HEK293 (cell line): ENCODE results near the gene GNPDA2.

Experiments used
- CTCF ChIA-PET: fragments of 350-600 bp; formaldehyde crosslinking; extraction: SDS; loops from one replicate; lab custom pipeline; 2021; ENCODE audit warnings: antibody characterized with exemption; lab: Yijun Ruan, JAX
- POLR2A ChIA-PET: fragments of 300-600 bp; formaldehyde crosslinking; extraction: SDS; loops from one replicate; lab custom pipeline; 2020; ENCODE audit warnings: antibody characterized with exemption, inconsistent platforms; lab: Yijun Ruan, JAX
- H3K27ac ChIP-seq: fragments of 200-500 bp; sonication (Bioruptor generic); 2 replicates; pipeline ENCODE4 v1.5.1; 2014; ENCODE audit warnings: low read depth, low read length, control low read depth, inconsistent platforms; ENCODE audit errors: extremely low read depth
- H3K36me3 ChIP-seq, 2 experiments: fragments of 200-500 bp in 1 of 2; sonication (Bioruptor generic) in 1 of 2; 1 replicate in 1 of 2; 2 replicates in 1 of 2; pipeline ENCODE4 v1.5.1; 2014 to 2017; ENCODE audit warnings: inconsistent platforms in 2 of 2, low read length in 2 of 2; ENCODE audit not compliant: control insufficient read depth in 2 of 2, insufficient read depth in 1 of 2
- H3K4me1 ChIP-seq: fragments of 200-500 bp; sonication (Bioruptor generic); 2 replicates; pipeline ENCODE4 v1.5.1; 2014; ENCODE audit warnings: mild to moderate bottlenecking, low read length, inconsistent platforms; ENCODE audit not compliant: control insufficient read depth, insufficient read depth
- H3K4me3 ChIP-seq: 2 replicates; pipeline ENCODE4 v1.5.1; 2011; ENCODE audit warnings: low read depth, mild to moderate bottlenecking, control low read depth, low read length, moderate library complexity
- H3K9me3 ChIP-seq: fragments of 200-500 bp; sonication (Bioruptor generic); 2 replicates; pipeline ENCODE4 v1.5.1; 2014; ENCODE audit warnings: low read depth, low read length, inconsistent platforms; ENCODE audit not compliant: control insufficient read depth, insufficient read depth
- MYNN ChIP-seq: fragments of 450-650 bp; formaldehyde crosslinking; IDR thresholded peaks from 2 replicates; pipeline ENCODE4 v1.5.1; 2016; ENCODE audit warnings: missing biosample characterization, missing genetic modification characterization, borderline replicate concordance
- PRDM1 ChIP-seq: fragments of 450-650 bp; formaldehyde crosslinking; IDR thresholded peaks from 2 replicates; pipeline ENCODE4; 2016; ENCODE audit warnings: missing biosample characterization, missing genetic modification characterization
- PRDM10 ChIP-seq: fragments of 450-650 bp; formaldehyde crosslinking; IDR thresholded peaks from 2 replicates; pipeline ENCODE4 v1.5.1; 2016; ENCODE audit warnings: missing biosample characterization, missing genetic modification characterization
- SCRT2 ChIP-seq: fragments of 450-650 bp; formaldehyde crosslinking; IDR thresholded peaks from 2 replicates; pipeline ENCODE4 v1.5.1; 2016; ENCODE audit warnings: missing biosample characterization, missing genetic modification characterization
- SP2 ChIP-seq: fragments of 450-650 bp; formaldehyde crosslinking; IDR thresholded peaks from 2 replicates; pipeline ENCODE4 v1.5.1; 2016; ENCODE audit warnings: missing biosample characterization, missing genetic modification characterization
- ZNF211 ChIP-seq: fragments of 450-650 bp; formaldehyde crosslinking; IDR thresholded peaks from 2 replicates; pipeline ENCODE4 v1.5.1; 2016; ENCODE audit warnings: low read depth, missing biosample characterization, missing genetic modification characterization
- ZNF274 ChIP-seq, 2 experiments: fragments of 200-500 bp in 1 of 2; fragments of 450-650 bp in 1 of 2; sonication (Bioruptor generic) in 1 of 2; formaldehyde crosslinking in 1 of 2; IDR thresholded peaks; 2 replicates each; pipeline versions ENCODE4 v1.5.1 to v1.6.1; 2014 to 2016; ENCODE audit warnings: borderline replicate concordance in 1 of 2, inconsistent platforms in 1 of 2, low read length in 1 of 2, missing biosample characterization in 1 of 2, missing genetic modification characterization in 1 of 2
- ZNF335 ChIP-seq: fragments of 450-650 bp; formaldehyde crosslinking; conservative IDR thresholded peaks from 2 replicates; pipeline ENCODE4 v1.5.1; 2016; ENCODE audit warnings: missing biosample characterization, missing genetic modification characterization
- ZNF426 ChIP-seq: fragments of 450-650 bp; formaldehyde crosslinking; IDR thresholded peaks from 2 replicates; pipeline ENCODE4 v1.5.1; 2017; ENCODE audit warnings: missing biosample characterization, missing genetic modification characterization, mild to moderate bottlenecking, inconsistent platforms, moderate library complexity
- ZNF654 ChIP-seq: fragments of 450-650 bp; formaldehyde crosslinking; IDR thresholded peaks from 2 replicates; pipeline ENCODE4 v1.5.1; 2016; ENCODE audit warnings: low read depth, missing biosample characterization, missing genetic modification characterization
- ZNF664 ChIP-seq: fragments of 450-650 bp; formaldehyde crosslinking; IDR thresholded peaks from 2 replicates; pipeline ENCODE4 v1.5.1; 2016; ENCODE audit warnings: missing biosample characterization, missing genetic modification characterization
- ZNF677 ChIP-seq: fragments of 450-650 bp; IDR thresholded peaks from 2 replicates; pipeline ENCODE4 v1.5.0; 2018; ENCODE audit warnings: missing biosample characterization, mild to moderate bottlenecking, missing genetic modification characterization, moderate library complexity
- ZNF76 ChIP-seq: fragments of 450-650 bp; formaldehyde crosslinking; IDR thresholded peaks from 2 replicates; pipeline ENCODE4; 2016; ENCODE audit warnings: low read depth, missing biosample characterization, missing genetic modification characterization, borderline replicate concordance
- ZNF768 ChIP-seq: fragments of 450-650 bp; formaldehyde crosslinking; IDR thresholded peaks from 2 replicates; pipeline ENCODE4 v1.5.1; 2018; ENCODE audit warnings: missing biosample characterization, mild to moderate bottlenecking, missing genetic modification characterization
- ZSCAN18 ChIP-seq: fragments of 450-650 bp; formaldehyde crosslinking; IDR thresholded peaks from 2 replicates; pipeline ENCODE4 v1.5.1; 2016; ENCODE audit warnings: missing biosample characterization, missing genetic modification characterization
- TF ChIP-seq, protein P1 (sequence below): fragments of 450-650 bp; formaldehyde crosslinking; IDR thresholded peaks from 2 replicates; pipeline ENCODE4 v1.5.1; 2017; ENCODE audit warnings: missing biosample characterization, missing genetic modification characterization
- TF ChIP-seq, protein P2 (sequence below): fragments of 450-650 bp; formaldehyde crosslinking; IDR thresholded peaks from 2 replicates; pipeline ENCODE4; 2016; ENCODE audit warnings: missing biosample characterization, missing genetic modification characterization
- TF ChIP-seq, protein P3 (sequence below): fragments of 450-650 bp; formaldehyde crosslinking; IDR thresholded peaks from 2 replicates; pipeline ENCODE4 v1.5.1; 2017; ENCODE audit warnings: missing biosample characterization, missing genetic modification characterization
- TF ChIP-seq, protein P4 (sequence below): fragments of 450-650 bp; formaldehyde crosslinking; IDR thresholded peaks from 2 replicates; pipeline ENCODE4 v1.5.1; 2016; ENCODE audit warnings: missing biosample characterization, missing genetic modification characterization, low read depth

Gene GNPDA2

DNA sequence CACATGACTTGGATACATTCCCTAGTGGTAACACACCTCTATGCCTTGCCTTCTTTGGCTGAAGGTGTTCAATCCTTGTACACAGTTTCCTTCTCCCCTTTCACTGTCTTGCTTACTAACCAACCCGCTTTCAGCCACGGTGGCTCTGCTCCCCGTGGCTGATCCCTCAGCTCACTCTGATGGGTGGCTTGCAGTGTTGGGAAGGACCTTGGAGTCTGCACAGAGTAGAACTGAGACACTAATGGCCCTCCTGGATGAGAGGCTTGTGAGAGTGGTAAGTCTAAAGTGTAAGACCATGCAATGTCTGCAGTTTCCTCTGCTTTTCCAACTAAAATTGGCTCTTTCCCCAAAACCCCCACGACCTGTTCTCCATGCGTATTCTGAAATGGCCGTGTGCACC lies 46.0 kb upstream of the GNPDA2 start:
- CTCF ChIA-PET: no interaction called here

DNA sequence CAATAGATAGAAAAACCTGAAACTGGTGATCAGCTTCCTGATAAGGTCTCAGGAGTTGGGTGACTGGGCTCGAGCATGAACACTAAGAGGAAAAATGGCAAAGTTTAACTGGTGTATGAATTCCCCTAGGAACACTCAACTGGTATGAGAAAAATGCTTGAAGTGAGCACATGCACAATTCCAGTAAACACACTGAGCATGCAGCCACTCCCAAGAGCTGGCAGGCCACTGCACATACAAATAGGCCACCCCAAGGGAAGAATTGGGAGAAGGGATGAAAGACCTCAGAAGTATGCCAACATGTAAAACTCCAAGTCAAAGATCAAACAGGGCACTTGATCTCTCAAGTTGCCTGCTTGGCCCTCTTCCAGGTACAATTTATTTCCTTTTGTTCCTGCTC lies 45.4 kb upstream of the GNPDA2 start:
- no peaks in the 10 kb centered on the region for H3K9me3 ChIP-seq
- POLR2A ChIA-PET: no interaction called here
- no peak overlapping the region for H3K27ac ChIP-seq
- TF ChIP-seq ZNF274 (IDR thresholded peaks at IDR 0.05; ENCODE audit: low read length) (no peak), ZNF274 (tag by site-specific recombination; IDR thresholded peaks at IDR 0.05; ENCODE audit: borderline replicate concordance) (no peak), ZNF654 (tag by site-specific recombination) (no peak), ZNF426 (tag by site-specific recombination) (no peak), ZNF768 (no peak)
- no peaks in the 10 kb centered on the region for H3K4me1 ChIP-seq
- no peaks in the 10 kb centered on the region for H3K36me3 ChIP-seq
- CTCF ChIA-PET: no interaction called here
- no peak overlapping the region for H3K4me3 ChIP-seq

More for the DNA sequence above, 46.0 kb upstream of the GNPDA2 start:
- H3K36me3 ChIP-seq: no peaks in the 10 kb centered on the region
- no peak overlapping the region for H3K27ac ChIP-seq
- no peak for TF ChIP-seq MYNN (tag by site-specific recombination)
- TF ChIP-seq, protein P1, sequence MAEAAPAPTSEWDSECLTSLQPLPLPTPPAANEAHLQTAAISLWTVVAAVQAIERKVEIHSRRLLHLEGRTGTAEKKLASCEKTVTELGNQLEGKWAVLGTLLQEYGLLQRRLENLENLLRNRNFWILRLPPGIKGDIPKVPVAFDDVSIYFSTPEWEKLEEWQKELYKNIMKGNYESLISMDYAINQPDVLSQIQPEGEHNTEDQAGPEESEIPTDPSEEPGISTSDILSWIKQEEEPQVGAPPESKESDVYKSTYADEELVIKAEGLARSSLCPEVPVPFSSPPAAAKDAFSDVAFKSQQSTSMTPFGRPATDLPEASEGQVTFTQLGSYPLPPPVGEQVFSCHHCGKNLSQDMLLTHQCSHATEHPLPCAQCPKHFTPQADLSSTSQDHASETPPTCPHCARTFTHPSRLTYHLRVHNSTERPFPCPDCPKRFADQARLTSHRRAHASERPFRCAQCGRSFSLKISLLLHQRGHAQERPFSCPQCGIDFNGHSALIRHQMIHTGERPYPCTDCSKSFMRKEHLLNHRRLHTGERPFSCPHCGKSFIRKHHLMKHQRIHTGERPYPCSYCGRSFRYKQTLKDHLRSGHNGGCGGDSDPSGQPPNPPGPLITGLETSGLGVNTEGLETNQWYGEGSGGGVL (tag by site-specific recombination): no peak
- TF ChIP-seq ZNF677: no peak
- TF ChIP-seq, protein P2, sequence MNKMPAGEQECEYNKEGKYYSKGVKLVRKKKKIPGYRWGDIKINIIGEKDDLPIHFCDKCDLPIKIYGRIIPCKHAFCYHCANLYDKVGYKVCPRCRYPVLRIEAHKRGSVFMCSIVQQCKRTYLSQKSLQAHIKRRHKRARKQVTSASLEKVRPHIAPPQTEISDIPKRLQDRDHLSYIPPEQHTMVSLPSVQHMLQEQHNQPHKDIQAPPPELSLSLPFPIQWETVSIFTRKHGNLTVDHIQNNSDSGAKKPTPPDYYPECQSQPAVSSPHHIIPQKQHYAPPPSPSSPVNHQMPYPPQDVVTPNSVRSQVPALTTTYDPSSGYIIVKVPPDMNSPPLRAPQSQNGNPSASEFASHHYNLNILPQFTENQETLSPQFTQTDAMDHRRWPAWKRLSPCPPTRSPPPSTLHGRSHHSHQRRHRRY: no peak
- TF ChIP-seq SP2: no peak
- POLR2A ChIA-PET: no interaction called here
- H3K4me3 ChIP-seq: no peak overlapping the region
- H3K4me1 ChIP-seq: no peaks in the 10 kb centered on the region
- no peaks in the 10 kb centered on the region for H3K9me3 ChIP-seq

DNA sequence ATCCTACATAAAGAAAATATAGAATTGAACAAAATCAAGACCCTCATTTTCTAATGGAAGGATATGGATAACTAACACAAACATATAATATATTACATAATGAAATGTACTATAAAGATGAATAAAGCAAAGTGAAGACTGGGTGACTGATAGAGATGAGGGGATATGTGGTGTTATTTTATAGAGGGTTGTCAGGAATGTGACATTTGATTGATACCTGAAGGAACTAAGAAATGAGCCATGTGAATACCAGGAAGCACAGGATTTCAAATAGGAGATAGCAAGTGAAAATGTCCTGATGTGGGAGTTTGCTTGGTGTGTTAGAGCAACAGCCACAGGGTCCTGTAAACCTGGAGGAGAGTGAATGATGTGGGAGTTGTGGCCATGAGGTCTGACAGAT lies 40.1 kb upstream of the GNPDA2 start:
- H3K9me3 ChIP-seq: no peaks in the 10 kb centered on the region
- POLR2A ChIA-PET: no interaction called here
- TF ChIP-seq ZNF76 (tag by site-specific recombination) (no peak), ZSCAN18 (tag by site-specific recombination) (no peak), SCRT2 (tag by site-specific recombination) (no peak), ZNF664 (no peak), ZNF335 (tag by site-specific recombination) (no peak), PRDM10 (tag by site-specific recombination) (no peak), PRDM1 (tag by site-specific recombination) (no peak), ZNF211 (tag by site-specific recombination) (no peak), MYNN (tag by site-specific recombination) (no peak)
- TF ChIP-seq, protein P3, sequence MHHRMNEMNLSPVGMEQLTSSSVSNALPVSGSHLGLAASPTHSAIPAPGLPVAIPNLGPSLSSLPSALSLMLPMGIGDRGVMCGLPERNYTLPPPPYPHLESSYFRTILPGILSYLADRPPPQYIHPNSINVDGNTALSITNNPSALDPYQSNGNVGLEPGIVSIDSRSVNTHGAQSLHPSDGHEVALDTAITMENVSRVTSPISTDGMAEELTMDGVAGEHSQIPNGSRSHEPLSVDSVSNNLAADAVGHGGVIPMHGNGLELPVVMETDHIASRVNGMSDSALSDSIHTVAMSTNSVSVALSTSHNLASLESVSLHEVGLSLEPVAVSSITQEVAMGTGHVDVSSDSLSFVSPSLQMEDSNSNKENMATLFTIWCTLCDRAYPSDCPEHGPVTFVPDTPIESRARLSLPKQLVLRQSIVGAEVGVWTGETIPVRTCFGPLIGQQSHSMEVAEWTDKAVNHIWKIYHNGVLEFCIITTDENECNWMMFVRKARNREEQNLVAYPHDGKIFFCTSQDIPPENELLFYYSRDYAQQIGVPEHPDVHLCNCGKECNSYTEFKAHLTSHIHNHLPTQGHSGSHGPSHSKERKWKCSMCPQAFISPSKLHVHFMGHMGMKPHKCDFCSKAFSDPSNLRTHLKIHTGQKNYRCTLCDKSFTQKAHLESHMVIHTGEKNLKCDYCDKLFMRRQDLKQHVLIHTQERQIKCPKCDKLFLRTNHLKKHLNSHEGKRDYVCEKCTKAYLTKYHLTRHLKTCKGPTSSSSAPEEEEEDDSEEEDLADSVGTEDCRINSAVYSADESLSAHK (tag by site-specific recombination): no peak
- TF ChIP-seq, protein P4, sequence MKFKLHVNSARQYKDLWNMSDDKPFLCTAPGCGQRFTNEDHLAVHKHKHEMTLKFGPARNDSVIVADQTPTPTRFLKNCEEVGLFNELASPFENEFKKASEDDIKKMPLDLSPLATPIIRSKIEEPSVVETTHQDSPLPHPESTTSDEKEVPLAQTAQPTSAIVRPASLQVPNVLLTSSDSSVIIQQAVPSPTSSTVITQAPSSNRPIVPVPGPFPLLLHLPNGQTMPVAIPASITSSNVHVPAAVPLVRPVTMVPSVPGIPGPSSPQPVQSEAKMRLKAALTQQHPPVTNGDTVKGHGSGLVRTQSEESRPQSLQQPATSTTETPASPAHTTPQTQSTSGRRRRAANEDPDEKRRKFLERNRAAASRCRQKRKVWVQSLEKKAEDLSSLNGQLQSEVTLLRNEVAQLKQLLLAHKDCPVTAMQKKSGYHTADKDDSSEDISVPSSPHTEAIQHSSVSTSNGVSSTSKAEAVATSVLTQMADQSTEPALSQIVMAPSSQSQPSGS (tag by site-specific recombination): no peak

More for the DNA sequence above, 40.1 kb upstream of the GNPDA2 start:
- H3K4me1 ChIP-seq: no peaks in the 10 kb centered on the region
- no peaks in the 10 kb centered on the region for H3K36me3 ChIP-seq
- CTCF ChIA-PET: no interaction called here
- no peak overlapping the region for H3K4me3 ChIP-seq
- no peak overlapping the region for H3K27ac ChIP-seq
